D721Med (cell line): Measurements from ENCODE around the gene ZDHHC13.

Experiments
- DNase-seq: peaks from one replicate; pipeline ENCODE4 v3.0.0; 2011; ENCODE audit warnings: low spot score; ENCODE audit not compliant: insufficient read length
- FAIRE-seq: peaks from 2 replicates; lab custom pipeline; 2011; peaks lifted over from hg19 to GRCh38; lab: Jason Lieb, UNC
- TF ChIP-seq, protein P1 (sequence below): IDR thresholded peaks from 2 replicates; pipeline ENCODE4 v1.5.1; 2012; ENCODE audit warnings: mild to moderate bottlenecking, control low read depth; ENCODE audit not compliant: insufficient read depth; ENCODE audit errors: missing control alignments

ZDHHC13 gene

GRCh38 chr11:19218786-19219460 is 102.0 kb downstream of the ZDHHC13 start:
- DNase-seq (no peak), FAIRE-seq (no peak)

DNA sequence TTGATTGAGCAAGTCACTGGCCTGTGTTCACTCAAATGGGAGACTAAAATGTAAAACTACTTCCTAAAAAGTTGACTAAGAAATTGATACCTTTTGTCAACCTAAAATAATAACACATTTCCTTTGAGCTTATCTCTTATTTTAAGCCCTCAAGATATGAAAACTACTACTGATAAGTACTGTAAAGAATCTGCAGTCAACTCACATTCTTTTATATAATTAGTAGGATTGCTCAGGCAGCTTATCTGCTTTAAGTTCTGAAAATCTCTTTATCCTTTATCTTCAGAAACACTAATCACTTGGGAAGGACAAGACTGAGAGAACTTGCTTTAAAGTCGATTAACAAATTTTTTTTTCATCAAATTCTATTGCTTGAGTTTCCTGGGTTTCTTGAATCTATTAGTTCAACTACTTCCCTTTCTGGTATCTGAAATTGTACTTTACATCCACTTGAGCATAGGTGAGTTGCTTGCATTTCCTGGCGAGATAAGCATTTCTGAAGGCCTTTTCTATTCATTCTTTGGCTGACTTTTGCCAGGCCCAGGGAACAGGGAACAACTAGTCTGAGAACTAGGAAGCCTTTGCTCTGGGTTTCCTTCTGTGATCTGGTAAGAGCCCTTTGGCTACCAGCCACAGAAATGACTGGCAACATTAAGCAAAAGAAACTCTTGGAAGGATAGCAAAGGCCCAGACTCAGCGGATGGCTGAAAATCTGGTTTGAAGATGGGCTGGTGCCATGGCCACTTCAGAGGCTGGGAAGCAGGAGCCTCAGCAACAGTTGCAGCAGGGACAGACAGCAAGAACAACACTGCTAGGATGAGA is 104.1 kb downstream of the ZDHHC13 start:
- no peak for FAIRE-seq
- TF ChIP-seq, protein P1, sequence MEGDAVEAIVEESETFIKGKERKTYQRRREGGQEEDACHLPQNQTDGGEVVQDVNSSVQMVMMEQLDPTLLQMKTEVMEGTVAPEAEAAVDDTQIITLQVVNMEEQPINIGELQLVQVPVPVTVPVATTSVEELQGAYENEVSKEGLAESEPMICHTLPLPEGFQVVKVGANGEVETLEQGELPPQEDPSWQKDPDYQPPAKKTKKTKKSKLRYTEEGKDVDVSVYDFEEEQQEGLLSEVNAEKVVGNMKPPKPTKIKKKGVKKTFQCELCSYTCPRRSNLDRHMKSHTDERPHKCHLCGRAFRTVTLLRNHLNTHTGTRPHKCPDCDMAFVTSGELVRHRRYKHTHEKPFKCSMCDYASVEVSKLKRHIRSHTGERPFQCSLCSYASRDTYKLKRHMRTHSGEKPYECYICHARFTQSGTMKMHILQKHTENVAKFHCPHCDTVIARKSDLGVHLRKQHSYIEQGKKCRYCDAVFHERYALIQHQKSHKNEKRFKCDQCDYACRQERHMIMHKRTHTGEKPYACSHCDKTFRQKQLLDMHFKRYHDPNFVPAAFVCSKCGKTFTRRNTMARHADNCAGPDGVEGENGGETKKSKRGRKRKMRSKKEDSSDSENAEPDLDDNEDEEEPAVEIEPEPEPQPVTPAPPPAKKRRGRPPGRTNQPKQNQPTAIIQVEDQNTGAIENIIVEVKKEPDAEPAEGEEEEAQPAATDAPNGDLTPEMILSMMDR, result no peak
- DNase-seq, result peak; percentile 29

More at GRCh38 chr11:19218786-19219460, 102.0 kb downstream of the ZDHHC13 start:
- TF ChIP-seq, protein P1, result no peak

DNA sequence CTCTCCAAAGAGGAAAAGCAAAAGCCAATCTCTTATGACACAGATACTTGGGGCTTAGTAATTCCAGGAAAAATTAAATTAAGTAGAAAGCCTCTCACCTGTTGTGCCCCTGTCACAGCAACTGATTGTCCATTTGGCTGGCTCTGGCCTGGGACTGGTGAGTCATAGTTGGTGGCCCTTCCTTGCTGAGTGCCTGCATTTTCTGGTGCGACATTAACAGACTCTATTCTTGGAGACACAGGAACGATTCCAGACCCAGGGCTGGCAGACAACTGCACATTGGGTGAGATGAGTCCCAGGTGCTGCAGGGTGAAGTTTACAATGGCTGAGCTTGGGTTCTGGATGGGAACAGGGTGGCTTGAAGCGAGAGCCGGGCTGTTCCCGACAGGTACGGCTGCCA is 108.2 kb downstream of the ZDHHC13 start:
- FAIRE-seq (no peak), DNase-seq (no peak)
- TF ChIP-seq, protein P1, result no peak

GRCh38 chr11:19225581-19225980 is 108.6 kb downstream of the ZDHHC13 start:
- no peak for FAIRE-seq

More at GRCh38 chr11:19225581-19225980, 108.6 kb downstream of the ZDHHC13 start:
- no peak for DNase-seq
- TF ChIP-seq, protein P1, result no peak
